Measurements from ENCODE around the gene NFXL1.

- no peak for TF ChIP-seq CTCF (IDR thresholded peaks at IDR 0.05)
- TF ChIP-seq POLR2A (IDR thresholded peaks at IDR 0.05), result no peak
Measured at GRCh38 chr4:47939456-47939855, 25.1 kb upstream of the NFXL1 start.
